Left lung (tissue), 10 donors: Measurements from ENCODE around the gene NAT14. TPM values are rescaled to one million over a fixed set of nuclear protein-coding genes. Genes with fewer than 3 reads are reported as not detected.

Experiments
- ATAC-seq: fragments of 200-7000 bp; cut with Tn5 transposase; one replicate; pipeline ENCODE4 v1.9.1; 2020; ENCODE audit warnings: moderate library complexity
- DNase-seq, 4 donors: peaks; one replicate each; pipeline ENCODE4 v3.0.0-alpha.2; 2013 to 2020
- H3K27ac ChIP-seq, 2 donors: fragments of 200-600 bp; sonication (generic) in 1 of 2; one replicate each; pipeline versions ENCODE4 v1.5.0 to v1.8.0; 2020 to 2021
- H3K27me3 ChIP-seq, 2 donors: fragments of 200-600 bp; sonication (generic) in 1 of 2; one replicate each; pipeline versions ENCODE4 v1.5.0 to v1.8.0; 2020 to 2021
- H3K36me3 ChIP-seq, 2 donors: fragments of 200-600 bp; sonication (generic) in 1 of 2; one replicate each; pipeline versions ENCODE4 v1.5.0 to v1.8.0; 2020 to 2021
- H3K4me1 ChIP-seq, 2 donors: fragments of 200-600 bp; one replicate each; pipeline ENCODE4 v1.8.0; 2021
- H3K4me3 ChIP-seq, 2 donors: fragments of 200-600 bp; sonication (generic) in 1 of 2; one replicate each; pipeline versions ENCODE4 v1.5.0 to v1.8.0; 2020 to 2021; ENCODE audit warnings: mild to moderate bottlenecking in 1 of 2
- H3K9me3 ChIP-seq, 2 donors: fragments of 200-600 bp; sonication (generic) in 1 of 2; one replicate each; pipeline versions ENCODE4 v1.5.0 to v1.8.0; 2020 to 2021
- intact Hi-C, 2 donors: fragments of 100-400 bp; cut with DNase I; formaldehyde crosslinking; loops; one replicate each; pipeline versions ENCODE4 v1.11.2 to v1.14.2; 2022
- polyA plus RNA-seq, 6 donors: library from polyadenylated mRNA; unstranded; fragments of 120-200 nt; gene quantifications; one replicate each; pipeline ENCODE4 v1.2.1, GENCODE V29; 2013; ENCODE audit not compliant: insufficient read length in 6 of 6
- total RNA-seq, 2 donors: library from RNA; stranded (reverse); fragmentation: NEBNext Ultra II Directional; extraction: Animal tissue kit (Norgen Biotek cat#: 25700); gene quantifications; one replicate each; pipeline ENCODE4 v1.2.1, GENCODE V29; 2021
- TF ChIP-seq, protein P1 (sequence below), 2 donors: fragments of 200-600 bp; sonication (generic) in 1 of 2; IDR thresholded peaks; one replicate each; pipeline versions ENCODE4 v1.5.0 to v1.8.0; 2021; ENCODE audit warnings: antibody characterized with exemption in 2 of 2
- donor health status: DM: no; HTN: yes; CAD: no.
- donor health status: DM: no; HTN: no; CAD: no.

The NAT14 gene
- total and polyA plus RNA-seq, 8 donors: 22.9 to 46.6 (median 38.2) TPM

DNA sequence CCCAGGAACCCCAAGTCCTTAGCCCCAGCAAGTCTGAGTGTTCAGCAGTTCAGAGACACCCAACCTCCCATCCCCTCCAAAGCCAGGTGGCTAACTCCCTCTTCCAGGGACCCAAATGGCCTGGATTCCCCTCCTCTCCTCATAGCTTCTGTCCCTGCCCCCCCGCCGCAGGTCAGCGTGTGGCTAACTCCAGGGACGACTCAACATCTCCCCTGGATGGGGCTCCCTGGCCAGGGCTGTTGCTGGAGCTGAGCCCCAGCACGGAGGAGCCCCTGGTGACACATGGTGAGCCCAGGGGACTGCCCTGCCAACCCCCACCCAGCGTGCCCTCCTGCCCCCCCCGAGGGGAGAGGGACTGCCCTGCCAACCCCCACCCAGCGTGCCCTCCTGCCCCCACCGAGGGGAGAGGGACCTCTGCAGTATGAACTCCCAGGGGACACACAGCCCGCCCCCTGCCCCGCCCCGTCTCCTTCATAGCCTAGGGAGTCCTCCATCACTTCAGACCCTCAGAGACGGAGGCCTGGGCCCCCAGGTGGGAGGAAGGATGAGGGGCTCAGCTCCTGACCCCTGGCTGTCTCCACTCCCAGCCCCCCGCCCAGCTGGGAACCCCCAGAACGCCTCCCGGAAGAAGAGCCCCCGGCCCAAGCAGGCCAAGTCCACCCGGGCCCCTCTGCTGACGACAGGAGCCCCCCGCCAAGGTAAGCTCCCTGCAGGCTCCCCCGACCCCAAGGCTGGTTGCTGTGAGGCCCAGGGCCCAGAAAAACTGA, 4.9 kb downstream of the NAT14 start:
- Histone ChIP-seq H3K36me3 (no peaks in the 10 kb centered on the region), H3K27me3 (peaks cover 0 to 70% of the 10 kb centered on the region in 2 donors), H3K27ac (no peak overlapping the region), H3K9me3 (no peaks in the 10 kb centered on the region), H3K4me3 (no peak overlapping the region), H3K4me1 (peaks cover 7 to 18% of the 10 kb centered on the region in 2 donors)
- ATAC-seq (no peak), DNase-seq (peak in 1 of 4 donors; percentile 68)
- TF ChIP-seq, protein P1, sequence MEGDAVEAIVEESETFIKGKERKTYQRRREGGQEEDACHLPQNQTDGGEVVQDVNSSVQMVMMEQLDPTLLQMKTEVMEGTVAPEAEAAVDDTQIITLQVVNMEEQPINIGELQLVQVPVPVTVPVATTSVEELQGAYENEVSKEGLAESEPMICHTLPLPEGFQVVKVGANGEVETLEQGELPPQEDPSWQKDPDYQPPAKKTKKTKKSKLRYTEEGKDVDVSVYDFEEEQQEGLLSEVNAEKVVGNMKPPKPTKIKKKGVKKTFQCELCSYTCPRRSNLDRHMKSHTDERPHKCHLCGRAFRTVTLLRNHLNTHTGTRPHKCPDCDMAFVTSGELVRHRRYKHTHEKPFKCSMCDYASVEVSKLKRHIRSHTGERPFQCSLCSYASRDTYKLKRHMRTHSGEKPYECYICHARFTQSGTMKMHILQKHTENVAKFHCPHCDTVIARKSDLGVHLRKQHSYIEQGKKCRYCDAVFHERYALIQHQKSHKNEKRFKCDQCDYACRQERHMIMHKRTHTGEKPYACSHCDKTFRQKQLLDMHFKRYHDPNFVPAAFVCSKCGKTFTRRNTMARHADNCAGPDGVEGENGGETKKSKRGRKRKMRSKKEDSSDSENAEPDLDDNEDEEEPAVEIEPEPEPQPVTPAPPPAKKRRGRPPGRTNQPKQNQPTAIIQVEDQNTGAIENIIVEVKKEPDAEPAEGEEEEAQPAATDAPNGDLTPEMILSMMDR (IDR thresholded peaks at IDR 0.05): no peak
- intact Hi-C loops: no loop called here

DNA sequence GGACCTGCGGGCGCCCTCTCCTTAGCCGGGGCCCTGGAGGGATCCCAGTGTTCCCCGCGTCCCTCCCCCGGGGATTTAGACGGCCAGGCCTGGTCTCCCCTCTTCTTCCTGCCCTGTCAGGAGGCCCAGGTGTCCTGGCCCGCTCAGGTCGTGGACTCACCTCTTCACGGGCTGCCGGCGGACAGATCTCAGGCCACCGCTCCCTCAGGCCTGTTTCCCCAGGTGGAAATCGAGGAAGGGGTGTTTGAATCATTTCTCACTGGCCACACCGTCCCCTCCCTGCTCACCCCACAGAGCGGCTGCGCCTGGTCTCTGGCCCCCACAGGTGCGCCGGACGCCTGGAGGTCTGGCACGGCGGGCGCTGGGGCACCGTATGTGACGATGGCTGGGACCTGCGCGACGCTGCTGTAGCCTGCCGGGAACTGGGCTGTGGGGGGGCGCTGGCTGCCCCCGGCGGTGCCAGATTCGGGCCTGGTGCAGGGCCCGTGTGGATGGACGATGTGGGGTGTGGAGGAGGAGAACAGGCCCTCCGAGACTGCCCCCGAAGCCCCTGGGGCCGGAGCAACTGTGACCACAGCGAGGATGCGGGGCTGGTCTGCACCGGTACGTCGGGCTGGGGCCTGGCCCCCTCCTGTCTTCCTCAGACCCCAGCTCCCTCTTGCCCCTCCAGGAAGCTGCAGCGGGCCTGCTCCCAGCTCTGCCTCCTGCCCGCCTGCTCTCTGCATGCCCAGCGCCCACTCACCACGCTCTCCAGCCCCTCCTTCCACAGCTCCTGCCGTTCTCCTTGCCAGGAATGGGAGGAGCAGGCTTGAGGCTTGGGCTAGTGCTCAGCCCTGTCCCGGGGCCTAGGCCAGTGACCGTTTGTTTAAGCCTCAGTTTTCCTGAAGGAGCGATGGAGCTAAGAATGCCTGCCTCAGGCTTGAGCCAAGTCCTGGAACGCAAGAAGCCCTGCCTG, 5.8 kb downstream of the NAT14 start:
- H3K9me3 ChIP-seq: no peaks in the 10 kb centered on the region
- H3K27me3 ChIP-seq: peaks cover 0 to 62% of the 10 kb centered on the region in 2 donors
- DNase-seq (peak in 1 of 4 donors; percentile 76), ATAC-seq (no peak)
- no peaks in the 10 kb centered on the region for H3K36me3 ChIP-seq
- no peak overlapping the region for H3K27ac ChIP-seq
- peaks cover 7 to 10% of the 10 kb centered on the region in 2 donors for H3K4me1 ChIP-seq
- TF ChIP-seq, protein P1 (IDR thresholded peaks at IDR 0.05): no peak
- no peak overlapping the region for H3K4me3 ChIP-seq
- intact Hi-C loops: no loop called here

DNA sequence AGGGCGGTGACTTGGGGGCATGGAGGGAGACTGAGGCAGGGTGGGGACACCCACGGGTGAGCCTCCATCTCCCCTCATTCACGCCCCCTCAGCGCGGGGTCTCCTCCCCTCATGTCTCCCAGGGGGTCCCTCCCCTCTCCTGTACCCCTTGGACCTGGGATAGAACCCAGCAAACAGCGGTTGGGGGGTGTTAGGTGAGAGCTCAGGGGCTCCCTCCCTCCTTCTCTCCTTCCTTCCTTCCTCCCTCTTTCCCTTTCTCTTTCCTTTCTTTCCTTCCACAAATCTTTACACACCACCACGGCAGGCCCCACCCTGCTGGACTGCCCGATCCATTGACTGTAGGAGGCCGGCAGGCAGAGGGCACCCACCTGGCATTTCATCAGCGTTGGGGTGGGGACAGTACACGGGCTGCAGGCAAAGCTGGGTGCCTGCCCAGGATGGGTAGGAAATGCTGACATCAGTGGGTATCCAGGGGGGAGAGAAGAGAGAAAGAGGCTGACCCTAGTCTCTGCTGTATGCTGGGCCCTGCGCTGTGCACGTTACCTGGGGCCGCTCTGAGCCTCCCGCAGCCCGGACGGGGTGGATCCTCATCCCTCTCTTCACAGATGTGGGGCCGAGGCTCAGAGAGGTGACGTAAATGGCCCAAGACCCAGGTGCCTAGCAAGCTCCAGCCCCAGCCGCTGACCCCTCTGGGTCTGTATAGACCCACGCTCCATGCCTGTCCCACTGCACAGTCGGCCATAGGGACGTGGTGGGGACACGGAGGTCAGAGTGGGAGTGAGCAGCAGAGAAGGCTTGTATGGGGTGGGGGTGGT, 6.8 kb downstream of the NAT14 start:
- DNase-seq (peak in 1 of 4 donors; percentile 51), ATAC-seq (no peak)
- no peak overlapping the region for H3K27ac ChIP-seq
- H3K27me3 ChIP-seq: peaks cover 0 to 61% of the 10 kb centered on the region in 2 donors
- H3K36me3 ChIP-seq: no peaks in the 10 kb centered on the region
- H3K4me3 ChIP-seq: no peak overlapping the region
- intact Hi-C loops: no loop called here
- TF ChIP-seq, protein P1 (IDR thresholded peaks at IDR 0.05): no peak
- H3K9me3 ChIP-seq: no peaks in the 10 kb centered on the region
- peaks cover under 1 to 6% of the 10 kb centered on the region in 2 donors for H3K4me1 ChIP-seq

- DNase-seq: no peak
- Histone ChIP-seq H3K27ac (no peak overlapping the region), H3K36me3 (no peaks in the 10 kb centered on the region), H3K4me3 (no peak overlapping the region), H3K4me1 (no peaks in the 10 kb centered on the region), H3K9me3 (no peaks in the 10 kb centered on the region), H3K27me3 (peaks cover 0 to 61% of the 10 kb centered on the region in 2 donors)
- ATAC-seq: no peak
- TF ChIP-seq, protein P1 (IDR thresholded peaks at IDR 0.05): no peak
- intact Hi-C loops: no loop called here
Measured at GRCh38 chr19:55492362-55492944, 7.5 kb downstream of the NAT14 start.
